GM12878 (cell line): ENCODE results near the gene TESMIN. TPM values are rescaled to one million over a fixed set of nuclear protein-coding genes. Genes with fewer than 3 reads are reported as not detected.

ENCODE experiments used
- ATAC-seq: fragments of 200-7000 bp; cut with Tn5 transposase; 3 replicates; pipeline ENCODE4 v1.9.1; 2020; ENCODE audit warnings: mild to moderate bottlenecking, moderate library complexity
- BruUV-seq: library from RNA; stranded (reverse); fragments of 400-500 nt; replicated peaks from 2 replicates; lab custom pipeline; 2021; lab: Mats Ljungman, UMichigan
- CTCF ChIA-PET: fragments of 300-600 bp; sonication (Branson Sonifier 250); formaldehyde crosslinking; extraction: SDS; loops from one replicate; lab custom pipeline; 2021; ENCODE audit warnings: inconsistent platforms; lab: Yijun Ruan, JAX
- POLR2A ChIA-PET: fragments of 350-600 bp; formaldehyde crosslinking; extraction: SDS; loops from one replicate; lab custom pipeline; 2021; ENCODE audit warnings: inconsistent platforms; lab: Charles Lee
- RAD21 ChIA-PET: fragments of 300-600 bp; sonication (Branson Sonifier 250); formaldehyde crosslinking; loops from one replicate; lab custom pipeline; 2023; ENCODE audit warnings: antibody characterized with exemption; ENCODE audit not compliant: unreplicated experiment; lab: Charles Lee
- SMC1A ChIA-PET: fragments of 300-600 bp; sonication (Branson Sonifier 250); formaldehyde crosslinking; loops from one replicate; lab custom pipeline; 2023; ENCODE audit not compliant: unreplicated experiment, uncharacterized antibody; lab: Charles Lee
- DNase-seq: peaks from one replicate; pipeline ENCODE4 v3.0.0-alpha.2; 2011; ENCODE audit warnings: low read depth, low spot score
- FAIRE-seq: peaks from 3 replicates; lab custom pipeline; 2011; peaks lifted over from hg19 to GRCh38; lab: Jason Lieb, UNC
- H2AFZ ChIP-seq: 2 replicates; pipeline ENCODE4 v1.6.0; 2011; ENCODE audit warnings: low read depth, low read length, control low read depth; ENCODE audit not compliant: control insufficient read depth
- H3K27ac ChIP-seq: 2 replicates; pipeline ENCODE4 v1.5.1; 2011; ENCODE audit warnings: control low read depth; ENCODE audit not compliant: control insufficient read depth, insufficient read depth
- H3K27me3 ChIP-seq, 2 experiments: replicated peaks in 1 of 2; 2 replicates each; pipeline versions ENCODE4 v1.6.0 to v1.6.1; 2011; ENCODE audit warnings: low read length in 1 of 2; ENCODE audit not compliant: control insufficient read depth in 2 of 2, insufficient read depth in 2 of 2
- H3K36me3 ChIP-seq, 2 experiments: 2 replicates each; pipeline ENCODE4 v1.5.1; 2011; ENCODE audit warnings: low read length in 1 of 2; ENCODE audit not compliant: control insufficient read depth in 2 of 2, insufficient read depth in 2 of 2
- H3K4me1 ChIP-seq: 2 replicates; pipeline ENCODE4 v1.6.1; 2011; ENCODE audit warnings: mild to moderate bottlenecking, low read length, moderate library complexity, mixed read lengths; ENCODE audit not compliant: control insufficient read depth, insufficient read depth
- H3K4me2 ChIP-seq: 2 replicates; pipeline ENCODE4 v1.6.0; 2011; ENCODE audit warnings: control low read depth; ENCODE audit not compliant: control insufficient read depth, insufficient read depth
- H3K4me3 ChIP-seq: fragments of 200-600 bp; sonication (generic); 2 replicates; pipeline ENCODE4 v1.5.1; 2016
- H3K79me2 ChIP-seq: 2 replicates; pipeline ENCODE4 v1.6.0; 2011; ENCODE audit warnings: low read length; ENCODE audit not compliant: control insufficient read depth, insufficient read depth
- H3K9ac ChIP-seq: 2 replicates; pipeline ENCODE4 v1.8.0; 2011; ENCODE audit warnings: low read length, control low read depth, mixed read lengths; ENCODE audit not compliant: control insufficient read depth, insufficient read depth
- H3K9me3 ChIP-seq: replicated peaks from 3 replicates; pipeline ENCODE4 v1.5.1; 2011; ENCODE audit warnings: mild to moderate bottlenecking, low read length; ENCODE audit not compliant: control insufficient read depth, insufficient read depth
- H4K20me1 ChIP-seq: 2 replicates; pipeline ENCODE4 v1.6.0; 2011; ENCODE audit not compliant: control insufficient read depth, insufficient read depth
- ATF2 ChIP-seq: IDR thresholded peaks from 2 replicates; pipeline ENCODE4 v1.6.1; 2012; ENCODE audit warnings: low read length, inconsistent platforms
- CEBPZ ChIP-seq: fragments of 150-350 bp; IDR thresholded peaks from 2 replicates; pipeline ENCODE4 v1.6.1; 2016; ENCODE audit warnings: low read depth, low read length
- DPF2 ChIP-seq: fragments of 450-650 bp; IDR thresholded peaks from 2 replicates; pipeline ENCODE4 v1.6.1; 2017; ENCODE audit warnings: mild to moderate bottlenecking
- IRF3 ChIP-seq: fragments of 450-650 bp; IDR thresholded peaks from 2 replicates; pipeline ENCODE4 v1.6.1; 2014; ENCODE audit warnings: mild to moderate bottlenecking
- LARP7 ChIP-seq: fragments of 450-650 bp; IDR thresholded peaks from 2 replicates; pipeline ENCODE4 v1.6.1; 2017; ENCODE audit warnings: mild to moderate bottlenecking
- NBN ChIP-seq: fragments of 450-650 bp; IDR thresholded peaks from 2 replicates; pipeline ENCODE4 v1.6.1; 2016
- NFYB ChIP-seq: IDR thresholded peaks from 2 replicates; pipeline ENCODE4 v1.6.1; 2011; ENCODE audit warnings: low read depth, mild to moderate bottlenecking, low read length, improper control_type of control experiment, moderate library complexity; ENCODE audit not compliant: insufficient read depth
- NRF1 ChIP-seq: conservative IDR thresholded peaks from 2 replicates; pipeline ENCODE4 v1.6.1; 2011; ENCODE audit warnings: mild to moderate bottlenecking, low read depth, low read length, improper control_type of control experiment
- PML ChIP-seq: IDR thresholded peaks from 2 replicates; pipeline ENCODE4 v1.6.1; 2012; ENCODE audit warnings: low read length, inconsistent platforms
- SREBF2 ChIP-seq: IDR thresholded peaks from 2 replicates; pipeline ENCODE4 v1.6.1; 2012; ENCODE audit warnings: mild to moderate bottlenecking, low read length
- TARDBP ChIP-seq: IDR thresholded peaks from 2 replicates; pipeline ENCODE4 v1.6.1; 2016; ENCODE audit warnings: borderline replicate concordance
- WRNIP1 ChIP-seq: IDR thresholded peaks from 2 replicates; pipeline ENCODE4 v1.6.1; 2011; ENCODE audit warnings: low read depth, low read length, improper control_type of control experiment, borderline replicate concordance
- ZNF217 ChIP-seq: fragments of 450-650 bp; IDR thresholded peaks from 2 replicates; pipeline ENCODE4 v1.6.1; 2017; ENCODE audit warnings: antibody characterized with exemption, mild to moderate bottlenecking
- WGBS: methylation state at CpG from one replicate; pipeline ENCODE4 v1.1.6; 2016; ENCODE audit warnings: low lambda C conversion rate; ENCODE audit not compliant: insufficient replicate concordance, insufficient coverage; ENCODE audit errors: missing lambda C conversion rate; 5-methylcytosine and 5-hydroxymethylcytosine counted together
- in situ Hi-C: fragments of 300-500 bp; cut with MboI; formaldehyde crosslinking; loops from 9 replicates; pipeline ENCODE4 v1.14.3; 2018; ENCODE audit warnings: mixed read lengths
- intact Hi-C: fragments of 100-400 bp; cut with micrococcal nuclease; formaldehyde crosslinking; loops from one replicate; pipeline ENCODE4 v1.14.2; 2022; ENCODE audit not compliant: unreplicated experiment
- polyA plus RNA-seq, 11 experiments: library from polyadenylated mRNA; depleted of rRNA in 4 of 11; unstranded in 6 of 11; stranded (reverse) in 5 of 11; fragments of >200 nt; fragmentation: Nextera tagmentation in 4 of 11; fragmentation: Illumina TruSeq in 1 of 11; extraction: Ambion mirVana in 4 of 11; extraction: Trizol in 1 of 11; gene quantifications; 1 replicate in 1 of 11; 2 replicates in 10 of 11; pipeline versions ENCODE4 v1.2.1 to v1.2.3, GENCODE V29; 2011 to 2016; ENCODE audit warnings: inconsistent platforms in 2 of 11, missing spikeins in 2 of 11, low read depth in 1 of 11
- total RNA-seq, 4 experiments: library from RNA; depleted of rRNA in 3 of 4; stranded (reverse); fragments of >200 nt in 3 of 4; fragmentation: Illumina TruSeq in 1 of 4; extraction: Trizol in 1 of 4; gene quantifications; 2 replicates each; pipeline versions ENCODE4 v1.2.1 to v1.2.3, GENCODE V29; 2013 to 2021

Gene TESMIN
- total and polyA plus RNA-seq, 10 of the 15 experiments (the other 5 are each of a cell fraction or from before 2014, with no cell fraction given) = 0.31 to 3.4 (median 1.2) TPM; not detected in 1

GRCh38 chr11:68658661-68659060 is 92.7 kb downstream of the TESMIN start:
- no peak for FAIRE-seq
- H4K20me1 ChIP-seq = no peaks in the 10 kb centered on the region
- H3K36me3 ChIP-seq = no peaks in the 10 kb centered on the region
- H3K9ac ChIP-seq = no peak overlapping the region
- 65% methylated on average over 8 of the region's 13 CpGs for WGBS
- intact Hi-C loops = no loop called here
- in situ Hi-C loops = no loop called here
- RAD21 ChIA-PET = interaction anchor here (0.7 kb wide), 1 partner anchor 305 kb away, joined by 3 read pairs; no protein-coding TSS in a partner anchor
- H3K27me3 ChIP-seq = no peaks in the 10 kb centered on the region; a peak in 2 of 4 replicates
- no peak for DNase-seq
- H3K4me1 ChIP-seq = no peaks in the 10 kb centered on the region
- H3K4me2 ChIP-seq = no peak overlapping the region
- no peak overlapping the region for H3K27ac ChIP-seq
- TF ChIP-seq IRF3 = no peak
- no peak for TF ChIP-seq NRF1
- no peak for TF ChIP-seq TARDBP
- no peak for TF ChIP-seq NBN
- TF ChIP-seq CEBPZ = no peak
- TF ChIP-seq DPF2 = no peak
- TF ChIP-seq ATF2 = no peak
- no peak for TF ChIP-seq PML
- TF ChIP-seq LARP7 = no peak
- TF ChIP-seq WRNIP1 = no peak
- no peak for TF ChIP-seq SREBF2
- TF ChIP-seq ZNF217 = no peak
- no peak for TF ChIP-seq NFYB
- TF ChIP-seq, all 136 proteins: peak for 0
- no TSS peak for BruUV-seq
- Histone ChIP-seq H3K4me3 (no peak overlapping the region), H3K9me3 (no peaks in the 10 kb centered on the region; the same call in 2 of the 3 replicates), H2AFZ (no peak overlapping the region), H3K79me2 (no peaks in the 10 kb centered on the region)
- ChIA-PET POLR2A (no interaction called here), CTCF (no interaction called here), SMC1A (no interaction called here)
- no peak for ATAC-seq
